Endothelial cell of umbilical vein (primary cell): ENCODE measurements around the gene LSM6. TPM values are rescaled to one million over a fixed set of nuclear protein-coding genes. Genes with fewer than 3 reads are reported as not detected.

Experiments
- BruUV-seq: library from RNA; stranded (reverse); fragments of 400-500 nt; replicated peaks from 2 replicates; lab custom pipeline; 2021; lab: Mats Ljungman, UMichigan
- CTCF ChIA-PET: fragments of 300-600, 350-600 bp; sonication (Branson Sonifier 250); formaldehyde crosslinking; loops from one replicate; lab custom pipeline; 2021; ENCODE audit warnings: antibody characterized with exemption, inconsistent platforms; lab: Charles Lee
- POLR2A ChIA-PET: fragments of 300-600, 350-600 bp; sonication (Branson Sonifier 250); formaldehyde crosslinking; loops from one replicate; lab custom pipeline; 2021; ENCODE audit warnings: antibody characterized with exemption, inconsistent platforms; lab: Charles Lee
- DNase-seq: peaks from one replicate; pipeline ENCODE4 v3.0.0-alpha.2; 2011; ENCODE audit warnings: low read depth, low spot score
- FAIRE-seq: peaks from 2 replicates; lab custom pipeline; 2011; peaks lifted over from hg19 to GRCh38; lab: Jason Lieb, UNC
- H2AFZ ChIP-seq: 2 replicates; pipeline ENCODE4 v1.6.0; 2012; ENCODE audit warnings: low read depth, low read length, control low read depth, inconsistent platforms
- H3K27ac ChIP-seq: 2 replicates; pipeline ENCODE4 v1.5.1; 2011; ENCODE audit warnings: low read depth, mild to moderate bottlenecking, control low read depth, low read length, moderate library complexity; ENCODE audit not compliant: insufficient read depth
- H3K27me3 ChIP-seq, 2 experiments: 2 replicates each; pipeline versions ENCODE4 v1.6.0 to v1.6.1; 2011; ENCODE audit warnings: low read length in 2 of 2, mixed read lengths in 1 of 2; ENCODE audit not compliant: control insufficient read depth in 2 of 2, insufficient read depth in 2 of 2
- H3K36me3 ChIP-seq, 2 experiments: 2 replicates in 1 of 2; 3 replicates in 1 of 2; pipeline ENCODE4 v1.5.1; 2011; ENCODE audit warnings: low read length in 2 of 2, mild to moderate bottlenecking in 1 of 2, moderate library complexity in 1 of 2; ENCODE audit not compliant: control insufficient read depth in 2 of 2, insufficient read depth in 2 of 2; ENCODE audit errors: extremely low read depth in 1 of 2
- H3K4me1 ChIP-seq: 3 replicates; pipeline ENCODE4 v1.5.1; 2011; ENCODE audit warnings: mild to moderate bottlenecking, low read length; ENCODE audit not compliant: control insufficient read depth, insufficient read depth; ENCODE audit errors: extremely low read depth
- H3K4me2 ChIP-seq: 2 replicates; pipeline ENCODE4 v1.6.1; 2011; ENCODE audit warnings: low read length, control low read depth, mixed read lengths; ENCODE audit not compliant: insufficient read depth
- H3K4me3 ChIP-seq, 3 experiments: fragments of 200-600 bp in 1 of 3; sonication (generic), shearing (Covaris generic) in 1 of 3; replicated peaks in 1 of 3; 2 replicates each; pipeline ENCODE4 v1.5.1; 2011 to 2016; ENCODE audit warnings: control low read depth in 3 of 3, low read length in 3 of 3, mild to moderate bottlenecking in 2 of 3, inconsistent platforms in 1 of 3, low read depth in 1 of 3, moderate library complexity in 1 of 3; ENCODE audit not compliant: insufficient read depth in 1 of 3
- H3K79me2 ChIP-seq: 2 replicates; pipeline ENCODE4 v1.6.0; 2012; ENCODE audit warnings: low read length, inconsistent platforms; ENCODE audit not compliant: control insufficient read depth, insufficient read depth
- H3K9ac ChIP-seq: replicated peaks from 2 replicates; pipeline ENCODE3; 2011; ENCODE audit warnings: low read length, control low read depth; ENCODE audit not compliant: insufficient read depth; ENCODE audit errors: extremely low read depth
- H3K9me1 ChIP-seq: replicated peaks from 3 replicates; pipeline ENCODE4 v1.6.0; 2011; ENCODE audit warnings: mild to moderate bottlenecking, low read length; ENCODE audit not compliant: control insufficient read depth, insufficient read depth; ENCODE audit errors: extremely low read depth
- H3K9me3 ChIP-seq: replicated peaks from 2 replicates; pipeline ENCODE4 v1.5.1; 2012; ENCODE audit warnings: low read length, inconsistent platforms; ENCODE audit not compliant: control insufficient read depth, insufficient read depth
- H4K20me1 ChIP-seq: replicated peaks from 2 replicates; pipeline ENCODE3; 2011; ENCODE audit warnings: mild to moderate bottlenecking, low read length; ENCODE audit not compliant: control insufficient read depth, insufficient read depth; ENCODE audit errors: extremely low read depth
- EZH2 ChIP-seq: IDR thresholded peaks from 2 replicates; pipeline ENCODE4 v1.6.1; 2012; ENCODE audit warnings: borderline replicate concordance, low read depth, mild to moderate bottlenecking, moderate library complexity, low read length, inconsistent platforms; ENCODE audit not compliant: severe bottlenecking
- FOS ChIP-seq: IDR thresholded peaks from 2 replicates; pipeline ENCODE4 v1.6.1; 2011; ENCODE audit warnings: mild to moderate bottlenecking, low read length, moderate library complexity, borderline replicate concordance; ENCODE audit not compliant: insufficient read depth
- GATA2 ChIP-seq: IDR thresholded peaks from 2 replicates; pipeline ENCODE4 v1.7.0; 2011; ENCODE audit warnings: low read depth, mild to moderate bottlenecking, moderate library complexity, mixed read lengths, low read length; ENCODE audit not compliant: insufficient read length, insufficient read depth
- JUN ChIP-seq: IDR thresholded peaks from 2 replicates; pipeline ENCODE4 v1.6.1; 2011; ENCODE audit warnings: borderline replicate concordance, low read depth; ENCODE audit not compliant: insufficient read length, insufficient read depth
- MYC ChIP-seq: IDR thresholded peaks from one replicate; pipeline ENCODE4 v1.6.1; 2011; ENCODE audit warnings: mild to moderate bottlenecking, low read depth, low read length
- POLR2A ChIP-seq: IDR thresholded peaks from 2 replicates; pipeline ENCODE4 v1.6.1; 2012; ENCODE audit warnings: low read depth, mild to moderate bottlenecking, control low read depth, low read length
- POLR2AphosphoS5 ChIP-seq: IDR thresholded peaks from 2 replicates; pipeline ENCODE4 v1.6.1; 2012; ENCODE audit warnings: low read depth, mild to moderate bottlenecking, control low read depth, low read length, moderate library complexity; ENCODE audit not compliant: insufficient read depth
- dilution Hi-C: fragments of 300-500 bp; cut with MboI; formaldehyde crosslinking; loops from one replicate; pipeline ENCODE4 v1.15.0; 2019; ENCODE audit warnings: low sequenced_read_pairs; ENCODE audit not compliant: extremely low pct_ligation_motif_present
- intact Hi-C: fragments of 100-400 bp; cut with micrococcal nuclease; formaldehyde crosslinking; loops from one replicate; pipeline ENCODE4 v1.10.0; 2022
- polyA plus RNA-seq, 4 experiments: library from polyadenylated mRNA; depleted of rRNA in 3 of 4; stranded (reverse) in 3 of 4; unstranded in 1 of 4; fragments of >200 nt; gene quantifications; 2 replicates each; pipeline versions ENCODE4 v1.2.1 to v1.2.3, GENCODE V29; 2011 to 2012; ENCODE audit warnings: missing spikeins in 1 of 4
- total RNA-seq: library from RNA; stranded (reverse); gene quantifications from 2 replicates; pipeline ENCODE4 v1.2.3, GENCODE V29; 2021
- TF ChIP-seq, protein P1 (sequence below): IDR thresholded peaks from 2 replicates; pipeline ENCODE4 v1.6.1; 2011; ENCODE audit not compliant: insufficient read depth, insufficient read length
- TF ChIP-seq, protein P2 (sequence below), 2 donors: IDR thresholded peaks; 1 replicate in 1 of 2; 2 replicates in 1 of 2; pipeline ENCODE4 v1.5.1; 2011; ENCODE audit warnings: low read length in 2 of 2, mild to moderate bottlenecking in 2 of 2, moderate library complexity in 2 of 2, control low read depth in 1 of 2, inconsistent platforms in 1 of 2, low read depth in 1 of 2; ENCODE audit not compliant: insufficient read depth in 1 of 2; ENCODE audit errors: extremely low read depth in 1 of 2

LSM6 gene
- total and polyA plus RNA-seq, 2 donors (not counting 3 experiments of a cell fraction or from before 2014, with no cell fraction given): 20.3 to 43.1 TPM

DNA sequence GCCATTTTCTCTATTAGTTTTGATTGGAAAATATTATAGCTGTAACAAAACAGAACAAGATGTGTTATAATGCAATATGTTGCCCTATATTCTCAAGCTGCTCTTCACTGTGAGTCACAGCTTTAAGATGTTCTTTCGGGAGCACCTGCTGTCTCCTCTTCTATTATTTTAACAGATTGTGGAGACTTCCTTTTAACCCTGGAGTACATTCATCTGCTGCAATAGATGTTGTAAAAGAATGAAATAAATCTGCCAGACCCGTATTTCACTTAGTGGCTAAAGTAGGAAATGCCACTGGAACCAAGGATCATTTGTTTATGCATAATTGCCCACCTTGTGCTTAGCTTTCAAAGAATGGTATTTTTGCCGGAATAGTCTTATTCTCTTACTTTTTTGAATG is 11.1 kb downstream of the LSM6 start:
- BruUV-seq: no TSS peak
- ChIA-PET POLR2A (no interaction called here), CTCF (no interaction called here)
- intact Hi-C loops: no loop called here
- Histone ChIP-seq H3K4me2 (no peak overlapping the region), H3K27ac (no peak overlapping the region), H3K36me3 (peaks cover 9 to 12% of the 10 kb centered on the region in 2 experiments), H3K9ac (no peak overlapping the region), H3K4me3 (no peak overlapping the region), H3K9me3 (no peaks in the 10 kb centered on the region), H3K9me1 (no peaks in the 10 kb centered on the region), H3K79me2 (peaks cover 11% of the 10 kb centered on the region), H2AFZ (no peak overlapping the region), H3K27me3 (no peaks in the 10 kb centered on the region), H3K4me1 (no peaks in the 10 kb centered on the region), H4K20me1 (no peaks in the 10 kb centered on the region)
- no peak for DNase-seq
- TF ChIP-seq EZH2 (no peak), JUN (no peak), POLR2A (no peak), FOS (no peak), POLR2AphosphoS5 (no peak), MYC (no peak), GATA2 (no peak)
- TF ChIP-seq, protein P1, sequence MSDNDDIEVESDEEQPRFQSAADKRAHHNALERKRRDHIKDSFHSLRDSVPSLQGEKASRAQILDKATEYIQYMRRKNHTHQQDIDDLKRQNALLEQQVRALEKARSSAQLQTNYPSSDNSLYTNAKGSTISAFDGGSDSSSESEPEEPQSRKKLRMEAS: no peak
- TF ChIP-seq, protein P2, sequence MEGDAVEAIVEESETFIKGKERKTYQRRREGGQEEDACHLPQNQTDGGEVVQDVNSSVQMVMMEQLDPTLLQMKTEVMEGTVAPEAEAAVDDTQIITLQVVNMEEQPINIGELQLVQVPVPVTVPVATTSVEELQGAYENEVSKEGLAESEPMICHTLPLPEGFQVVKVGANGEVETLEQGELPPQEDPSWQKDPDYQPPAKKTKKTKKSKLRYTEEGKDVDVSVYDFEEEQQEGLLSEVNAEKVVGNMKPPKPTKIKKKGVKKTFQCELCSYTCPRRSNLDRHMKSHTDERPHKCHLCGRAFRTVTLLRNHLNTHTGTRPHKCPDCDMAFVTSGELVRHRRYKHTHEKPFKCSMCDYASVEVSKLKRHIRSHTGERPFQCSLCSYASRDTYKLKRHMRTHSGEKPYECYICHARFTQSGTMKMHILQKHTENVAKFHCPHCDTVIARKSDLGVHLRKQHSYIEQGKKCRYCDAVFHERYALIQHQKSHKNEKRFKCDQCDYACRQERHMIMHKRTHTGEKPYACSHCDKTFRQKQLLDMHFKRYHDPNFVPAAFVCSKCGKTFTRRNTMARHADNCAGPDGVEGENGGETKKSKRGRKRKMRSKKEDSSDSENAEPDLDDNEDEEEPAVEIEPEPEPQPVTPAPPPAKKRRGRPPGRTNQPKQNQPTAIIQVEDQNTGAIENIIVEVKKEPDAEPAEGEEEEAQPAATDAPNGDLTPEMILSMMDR (IDR thresholded peaks at IDR 0.05; ENCODE audit: extremely low read depth in 1 of 2, insufficient read depth in 1 of 2, low read depth in 1 of 2, low read length in 2 of 2): no peak
- dilution Hi-C loops: no loop called here
- FAIRE-seq: no peak
